Left lung (tissue), 10 donors: ENCODE results near the gene MPRIP. TPM values are rescaled to one million over a fixed set of nuclear protein-coding genes. Genes with fewer than 3 reads are reported as not detected.

Source experiments
- ATAC-seq: fragments of 200-7000 bp; cut with Tn5 transposase; one replicate; pipeline ENCODE4 v1.9.1; 2020; ENCODE audit warnings: moderate library complexity
- DNase-seq, 4 donors: peaks; one replicate each; pipeline ENCODE4 v3.0.0-alpha.2; 2013 to 2020
- H3K27ac ChIP-seq, 2 donors: fragments of 200-600 bp; sonication (generic) in 1 of 2; one replicate each; pipeline versions ENCODE4 v1.5.0 to v1.8.0; 2020 to 2021
- H3K27me3 ChIP-seq, 2 donors: fragments of 200-600 bp; sonication (generic) in 1 of 2; one replicate each; pipeline versions ENCODE4 v1.5.0 to v1.8.0; 2020 to 2021
- H3K36me3 ChIP-seq, 2 donors: fragments of 200-600 bp; sonication (generic) in 1 of 2; one replicate each; pipeline versions ENCODE4 v1.5.0 to v1.8.0; 2020 to 2021
- H3K4me1 ChIP-seq, 2 donors: fragments of 200-600 bp; one replicate each; pipeline ENCODE4 v1.8.0; 2021
- H3K4me3 ChIP-seq, 2 donors: fragments of 200-600 bp; sonication (generic) in 1 of 2; one replicate each; pipeline versions ENCODE4 v1.5.0 to v1.8.0; 2020 to 2021; ENCODE audit warnings: mild to moderate bottlenecking in 1 of 2
- H3K9me3 ChIP-seq, 2 donors: fragments of 200-600 bp; sonication (generic) in 1 of 2; one replicate each; pipeline versions ENCODE4 v1.5.0 to v1.8.0; 2020 to 2021
- CTCF ChIP-seq, 2 donors: fragments of 200-600 bp; sonication (generic) in 1 of 2; IDR thresholded peaks; one replicate each; pipeline versions ENCODE4 v1.5.0 to v1.8.0; 2021; ENCODE audit warnings: antibody characterized with exemption in 2 of 2
- intact Hi-C, 2 donors: fragments of 100-400 bp; cut with DNase I; formaldehyde crosslinking; loops; one replicate each; pipeline versions ENCODE4 v1.11.2 to v1.14.2; 2022
- polyA plus RNA-seq, 6 donors: library from polyadenylated mRNA; unstranded; fragments of 120-200 nt; gene quantifications; one replicate each; pipeline ENCODE4 v1.2.1, GENCODE V29; 2013; ENCODE audit not compliant: insufficient read length in 6 of 6
- total RNA-seq, 2 donors: library from RNA; stranded (reverse); fragmentation: NEBNext Ultra II Directional; extraction: Animal tissue kit (Norgen Biotek cat#: 25700); gene quantifications; one replicate each; pipeline ENCODE4 v1.2.1, GENCODE V29; 2021
- donor health status: DM: no; HTN: yes; CAD: no.
- donor health status: DM: no; HTN: no; CAD: no.

The MPRIP gene
- total and polyA plus RNA-seq, 8 donors, result 221 to 338 (median 257) TPM

- H3K27ac ChIP-seq, result no peak overlapping the region
- peaks cover 13 to 15% of the 10 kb centered on the region in 2 donors for H3K4me1 ChIP-seq
- no peaks in the 10 kb centered on the region for H3K27me3 ChIP-seq
- no peak overlapping the region for H3K4me3 ChIP-seq
- H3K9me3 ChIP-seq, result no peaks in the 10 kb centered on the region
- DNase-seq (peak in 2 of 4 donors; percentile 30 to 55), ATAC-seq (no peak)
- no peak for TF ChIP-seq CTCF (IDR thresholded peaks at IDR 0.05)
- no peaks in the 10 kb centered on the region for H3K36me3 ChIP-seq
- intact Hi-C loops, result no loop called here
These were observed 19.8 kb upstream of the MPRIP start for GRCh38 chr17:17022456-17022855.

- ATAC-seq, result no peak
- Histone ChIP-seq H3K27me3 (no peaks in the 10 kb centered on the region), H3K4me3 (no peak overlapping the region), H3K9me3 (no peaks in the 10 kb centered on the region), H3K4me1 (peaks cover 14 to 15% of the 10 kb centered on the region in 2 donors), H3K27ac (no peak overlapping the region), H3K36me3 (no peaks in the 10 kb centered on the region)
- intact Hi-C loops, result no loop called here
- DNase-seq, result peak in 1 of 4 donors; percentile 46
- no peak for TF ChIP-seq CTCF (IDR thresholded peaks at IDR 0.05)
These were observed 17.4 kb upstream of the MPRIP start for GRCh38 chr17:17024778-17025300.

- peaks cover 14 to 15% of the 10 kb centered on the region in 2 donors for H3K4me1 ChIP-seq
- no peak for ATAC-seq
These were observed 16.6 kb upstream of the MPRIP start for GRCh38 chr17:17025621-17026020.

GRCh38 chr17:17026163-17026562, 16.1 kb upstream of the MPRIP start:
- no peak for TF ChIP-seq CTCF (IDR thresholded peaks at IDR 0.05)
- peaks cover 9 to 10% of the 10 kb centered on the region in 2 donors for H3K4me1 ChIP-seq
- intact Hi-C loops, result no loop called here
- DNase-seq (peak in 1 of 4 donors; percentile 22), ATAC-seq (peak; percentile 21)
- H3K36me3 ChIP-seq, result no peaks in the 10 kb centered on the region
- H3K27ac ChIP-seq, result peak overlapping the region in 1 of 2 donors; percentile 6
- H3K4me3 ChIP-seq, result no peak overlapping the region
- H3K9me3 ChIP-seq, result no peaks in the 10 kb centered on the region
- H3K27me3 ChIP-seq, result no peaks in the 10 kb centered on the region

More at GRCh38 chr17:17025621-17026020, 16.6 kb upstream of the MPRIP start:
- Histone ChIP-seq H3K9me3 (no peaks in the 10 kb centered on the region), H3K27me3 (no peaks in the 10 kb centered on the region), H3K36me3 (no peaks in the 10 kb centered on the region), H3K4me3 (no peak overlapping the region), H3K27ac (no peak overlapping the region)
- DNase-seq, result peak in 2 of 4 donors; percentile 26 to 35
- TF ChIP-seq CTCF (IDR thresholded peaks at IDR 0.05), result no peak
- intact Hi-C loops, result no loop called here

GRCh38 chr17:17027442-17028058, 14.7 kb upstream of the MPRIP start:
- no peaks in the 10 kb centered on the region for H3K36me3 ChIP-seq
- DNase-seq (no peak), ATAC-seq (no peak)
- H3K27ac ChIP-seq, result peak overlapping the region in 1 of 2 donors; percentile 48
- no peaks in the 10 kb centered on the region for H3K9me3 ChIP-seq
- no peak overlapping the region for H3K4me3 ChIP-seq
- TF ChIP-seq CTCF (IDR thresholded peaks at IDR 0.05), result no peak
- intact Hi-C loops, result no loop called here
- no peaks in the 10 kb centered on the region for H3K27me3 ChIP-seq
- peaks cover 11 to 16% of the 10 kb centered on the region in 2 donors for H3K4me1 ChIP-seq
